Measurements from ENCODE around the gene RHOF. TPM values are rescaled to one million over a fixed set of nuclear protein-coding genes. Genes with fewer than 3 reads are reported as not detected.

RHOF gene
- total and polyA plus RNA-seq, 7 donors, result 7.6 to 132 (median 15.0) TPM

- H3K4me3 ChIP-seq, result no peak overlapping the region
- no peaks in the 10 kb centered on the region for H3K9me3 ChIP-seq
- intact Hi-C loops (cut with DNase I), result loop anchor here (5.0 kb wide), 1 partner anchor 52 kb away; no protein-coding TSS in a partner anchor
- peaks cover 35 to 82% (median 48%) of the 10 kb centered on the region in 4 donors for H3K36me3 ChIP-seq
- peaks cover 0 to 9% (median 0%) of the 10 kb centered on the region in 4 donors for H3K4me1 ChIP-seq
- H3K27ac ChIP-seq, result peak overlapping the region in 1 of 4 donors; percentile 2
- no peaks in the 10 kb centered on the region for H3K27me3 ChIP-seq
- DNase-seq, result no peak
- TF ChIP-seq POLR2A (IDR thresholded peaks at IDR 0.05), result no peak
- no peak for TF ChIP-seq CTCF (IDR thresholded peaks at IDR 0.05)
- no peak for TF ChIP-seq EP300 (IDR thresholded peaks at IDR 0.05)
- 87 to 91% methylated on average over 7 of the region's 7 CpGs for WGBS, 2 donors
These were observed 35.9 kb upstream of the RHOF start for GRCh38 chr12:121829250-121829918.

GRCh38 chr12:121828826-121829225 is 35.3 kb upstream of the RHOF start:
- intact Hi-C loops (cut with DNase I), result loop anchor here (5.0 kb wide), 1 partner anchor 52 kb away; no protein-coding TSS in a partner anchor
- Histone ChIP-seq H3K9me3 (no peaks in the 10 kb centered on the region), H3K36me3 (peaks cover 39 to 87% (median 51%) of the 10 kb centered on the region in 4 donors), H3K27ac (peak overlapping the region in 1 of 4 donors; percentile 2), H3K27me3 (no peaks in the 10 kb centered on the region), H3K4me1 (peaks cover 0 to 9% (median 0%) of the 10 kb centered on the region in 4 donors), H3K4me3 (no peak overlapping the region)
- TF ChIP-seq CTCF (IDR thresholded peaks at IDR 0.05) (no peak), EP300 (IDR thresholded peaks at IDR 0.05) (no peak), POLR2A (IDR thresholded peaks at IDR 0.05) (no peak), POLR2AphosphoS5 (IDR thresholded peaks at IDR 0.05) (no peak)
- WGBS, 2 donors, result 87 to 92% methylated on average over 9 of the region's 9 CpGs
- no peak for DNase-seq

GRCh38 chr12:121828306-121828705 is 34.8 kb upstream of the RHOF start:
- H3K27ac ChIP-seq, result no peak overlapping the region

GRCh38 chr12:121827351-121828099 is 34.0 kb upstream of the RHOF start:
- H3K27me3 ChIP-seq, result no peaks in the 10 kb centered on the region
- intact Hi-C loops (cut with DNase I), result loop anchor here (5.0 kb wide), 1 partner anchor 50 kb away; no protein-coding TSS in a partner anchor
- H3K36me3 ChIP-seq, result peaks cover 45 to 98% (median 64%) of the 10 kb centered on the region in 4 donors
- WGBS, 2 donors, result 95 to 96% methylated on average over 48 of the region's 48 CpGs
- no peaks in the 10 kb centered on the region for H3K9me3 ChIP-seq
- H3K4me3 ChIP-seq, result no peak overlapping the region
- no peak overlapping the region for H3K27ac ChIP-seq
- H3K4me1 ChIP-seq, result peaks cover 0 to 9% (median 0%) of the 10 kb centered on the region in 4 donors
- TF ChIP-seq POLR2AphosphoS5 (IDR thresholded peaks at IDR 0.05) (no peak), POLR2A (IDR thresholded peaks at IDR 0.05) (no peak), EP300 (IDR thresholded peaks at IDR 0.05) (no peak), CTCF (IDR thresholded peaks at IDR 0.05) (no peak)
- no peak for DNase-seq

More at GRCh38 chr12:121828306-121828705, 34.8 kb upstream of the RHOF start:
- H3K4me1 ChIP-seq, result peaks cover 0 to 9% (median 0%) of the 10 kb centered on the region in 4 donors
- H3K4me3 ChIP-seq, result no peak overlapping the region
- no peaks in the 10 kb centered on the region for H3K9me3 ChIP-seq
- no peak for DNase-seq
- WGBS, 2 donors, result 93 to 95% methylated on average over 8 of the region's 8 CpGs
- TF ChIP-seq POLR2A (IDR thresholded peaks at IDR 0.05) (no peak), EP300 (IDR thresholded peaks at IDR 0.05) (no peak), CTCF (IDR thresholded peaks at IDR 0.05) (no peak), POLR2AphosphoS5 (IDR thresholded peaks at IDR 0.05) (no peak)
- H3K36me3 ChIP-seq, result peaks cover 44 to 92% (median 56%) of the 10 kb centered on the region in 4 donors
- no peaks in the 10 kb centered on the region for H3K27me3 ChIP-seq
- intact Hi-C loops (cut with DNase I), result loop anchor here (5.0 kb wide), 1 partner anchor 51 kb away; no protein-coding TSS in a partner anchor

All from sigmoid colon (tissue), 7 donors.